Uterus (tissue), 2 donors: ENCODE results near the gene NRXN2.

Experiments used
- CTCF ChIP-seq, 4 experiments: fragments of 200-600 bp in 2 of 4; fragments of 450-650 bp in 2 of 4; sonication (generic) in 2 of 4; IDR thresholded peaks; one replicate each; pipeline ENCODE4 v1.5.1; 2016 to 2019; ENCODE audit warnings: antibody characterized with exemption in 4 of 4, mild to moderate bottlenecking in 2 of 4, moderate library complexity in 1 of 4
- POLR2A ChIP-seq, 2 donors: fragments of 450-650 bp; IDR thresholded peaks; one replicate each; pipeline ENCODE4 v1.6.1; 2016; ENCODE audit warnings: antibody characterized with exemption in 2 of 2, mild to moderate bottlenecking in 1 of 2, moderate library complexity in 1 of 2

GRCh38 chr11:64597671-64598101, 125.3 kb downstream of the NRXN2 start:
- no peak for TF ChIP-seq CTCF (IDR thresholded peaks at IDR 0.05)
- no peak for TF ChIP-seq POLR2A (IDR thresholded peaks at IDR 0.05)
